ENCODE measurements around the gene SH3BP5L. TPM values are rescaled to one million over a fixed set of nuclear protein-coding genes. Genes with fewer than 3 reads are reported as not detected.

Gene SH3BP5L
- total RNA-seq, 6 donors from 2014 or later: 18.5 to 35.6 (median 22.5) TPM

- peaks cover 39 to 75% (median 67%) of the 10 kb centered on the region in 4 donors for H3K36me3 ChIP-seq
- no peaks in the 10 kb centered on the region for H3K9me3 ChIP-seq
Measured at GRCh38 chr1:248848602-248849001, 22.9 kb upstream of the SH3BP5L start.

GRCh38 chr1:248847956-248848561, 22.3 kb upstream of the SH3BP5L start:
- 96 to 97% methylated on average over 52 to 53 of the region's 72 CpGs for WGBS, 2 donors
- no peaks in the 10 kb centered on the region for H3K27me3 ChIP-seq
- no peak for TF ChIP-seq CTCF (IDR thresholded peaks at IDR 0.05)
- TF ChIP-seq POLR2A (IDR thresholded peaks at IDR 0.05): no peak
- no peak for TF ChIP-seq EP300 (IDR thresholded peaks at IDR 0.05)
- no peak for TF ChIP-seq POLR2AphosphoS5 (IDR thresholded peaks at IDR 0.05)
- DNase-seq (peak in 1 of 2 donors; percentile 84), ATAC-seq (ENCODE audit: low FRiP score in 2 of 2) (no peak)
- no peaks in the 10 kb centered on the region for H3K9me3 ChIP-seq
- H3K4me1 ChIP-seq: peaks cover 0 to 10% (median 7%) of the 10 kb centered on the region in 4 donors
- peaks cover 39 to 72% (median 67%) of the 10 kb centered on the region in 4 donors for H3K36me3 ChIP-seq
- H3K27ac ChIP-seq: no peak overlapping the region
- H3K4me3 ChIP-seq: no peak overlapping the region

More at GRCh38 chr1:248848602-248849001, 22.9 kb upstream of the SH3BP5L start:
- no peak for TF ChIP-seq POLR2AphosphoS5 (IDR thresholded peaks at IDR 0.05)
- TF ChIP-seq POLR2A (IDR thresholded peaks at IDR 0.05): no peak
- TF ChIP-seq EP300 (IDR thresholded peaks at IDR 0.05): no peak
- TF ChIP-seq CTCF (IDR thresholded peaks at IDR 0.05): no peak
- Histone ChIP-seq H3K27me3 (no peaks in the 10 kb centered on the region), H3K4me1 (peaks cover 0 to 9% (median 6%) of the 10 kb centered on the region in 4 donors), H3K27ac (peak overlapping the region in 1 of 4 donors; percentile 4), H3K4me3 (no peak overlapping the region)
- DNase-seq: no peak
- no peak for ATAC-seq (ENCODE audit: low FRiP score in 2 of 2)
- WGBS, 2 donors: 93 to 95% methylated on average over 8 of the region's 8 CpGs

- DNase-seq: peak in 1 of 2 donors; percentile 77
- no peak overlapping the region for H3K4me3 ChIP-seq
- H3K27ac ChIP-seq: no peak overlapping the region
- TF ChIP-seq POLR2AphosphoS5 (IDR thresholded peaks at IDR 0.05) (no peak), EP300 (IDR thresholded peaks at IDR 0.05) (no peak), CTCF (IDR thresholded peaks at IDR 0.05) (no peak), POLR2A (IDR thresholded peaks at IDR 0.05) (no peak)
- no peak for ATAC-seq (ENCODE audit: low FRiP score in 2 of 2)
- no peaks in the 10 kb centered on the region for H3K27me3 ChIP-seq
- peaks cover 5 to 17% (median 12%) of the 10 kb centered on the region in 4 donors for H3K4me1 ChIP-seq
- peaks cover 39 to 72% (median 67%) of the 10 kb centered on the region in 4 donors for H3K36me3 ChIP-seq
- H3K9me3 ChIP-seq: no peaks in the 10 kb centered on the region
- WGBS, 2 donors: 92 to 97% methylated on average over 28 to 76 of the region's 76 CpGs
Measured at GRCh38 chr1:248847181-248847955, 21.7 kb upstream of the SH3BP5L start.

- DNase-seq (peak in 1 of 2 donors; percentile 14), ATAC-seq (ENCODE audit: low FRiP score in 2 of 2) (no peak)
- Histone ChIP-seq H3K9me3 (no peaks in the 10 kb centered on the region), H3K4me1 (peaks cover 20 to 42% (median 32%) of the 10 kb centered on the region in 4 donors), H3K27ac (no peak overlapping the region), H3K4me3 (no peak overlapping the region), H3K27me3 (no peaks in the 10 kb centered on the region), H3K36me3 (peaks cover 39 to 54% (median 50%) of the 10 kb centered on the region in 4 donors)
- TF ChIP-seq POLR2AphosphoS5 (IDR thresholded peaks at IDR 0.05): no peak
- TF ChIP-seq EP300 (IDR thresholded peaks at IDR 0.05): no peak
- no peak for TF ChIP-seq CTCF (IDR thresholded peaks at IDR 0.05)
- no peak for TF ChIP-seq POLR2A (IDR thresholded peaks at IDR 0.05)
- WGBS, 2 donors: 84 to 90% methylated on average over 8 of the region's 8 CpGs
Measured at GRCh38 chr1:248844526-248844925, 18.8 kb upstream of the SH3BP5L start.
